ENCODE measurements around the gene FOXO3.

- no peak for TF ChIP-seq CTCF (IDR thresholded peaks at IDR 0.05)
- no peak for TF ChIP-seq POLR2A (IDR thresholded peaks at IDR 0.05)
- no peak for TF ChIP-seq EP300 (IDR thresholded peaks at IDR 0.05)
Measured at GRCh38 chr6:108556250-108556649, 4.5 kb upstream of the FOXO3 start.
